Muscle layer of colon (tissue), 2 donors: ENCODE measurements around the gene OR2C1.

Source experiments
- H3K27ac ChIP-seq: one replicate; pipeline ENCODE4 v1.7.0; 2013; ENCODE audit warnings: low read depth, mild to moderate bottlenecking, low read length, moderate library complexity
- H3K27me3 ChIP-seq, 2 donors: one replicate each; pipeline ENCODE4 v1.7.0; 2013; ENCODE audit warnings: low read length in 2 of 2, mild to moderate bottlenecking in 2 of 2; ENCODE audit not compliant: insufficient read depth in 2 of 2, control insufficient read depth in 1 of 2
- H3K36me3 ChIP-seq: one replicate; pipeline ENCODE4 v1.7.0; 2013; ENCODE audit warnings: mild to moderate bottlenecking, low read length; ENCODE audit not compliant: insufficient read depth
- H3K4me1 ChIP-seq: one replicate; pipeline ENCODE4 v1.7.0; 2013; ENCODE audit warnings: mild to moderate bottlenecking, low read length; ENCODE audit not compliant: insufficient read depth
- H3K4me3 ChIP-seq, 2 donors: one replicate each; pipeline ENCODE4 v1.7.0; 2013; ENCODE audit warnings: low read length in 2 of 2, low read depth in 1 of 2, mild to moderate bottlenecking in 1 of 2, moderate library complexity in 1 of 2
- H3K9ac ChIP-seq: one replicate; pipeline ENCODE4 v1.7.0; 2013; ENCODE audit warnings: low read length
- H3K9me3 ChIP-seq: one replicate; pipeline ENCODE4 v1.7.0; 2013; ENCODE audit warnings: mild to moderate bottlenecking, low read length
- donor health status: abdominal sarcoma.
- donor health status: Adenocarcinoma of cecum.

Gene OR2C1

DNA sequence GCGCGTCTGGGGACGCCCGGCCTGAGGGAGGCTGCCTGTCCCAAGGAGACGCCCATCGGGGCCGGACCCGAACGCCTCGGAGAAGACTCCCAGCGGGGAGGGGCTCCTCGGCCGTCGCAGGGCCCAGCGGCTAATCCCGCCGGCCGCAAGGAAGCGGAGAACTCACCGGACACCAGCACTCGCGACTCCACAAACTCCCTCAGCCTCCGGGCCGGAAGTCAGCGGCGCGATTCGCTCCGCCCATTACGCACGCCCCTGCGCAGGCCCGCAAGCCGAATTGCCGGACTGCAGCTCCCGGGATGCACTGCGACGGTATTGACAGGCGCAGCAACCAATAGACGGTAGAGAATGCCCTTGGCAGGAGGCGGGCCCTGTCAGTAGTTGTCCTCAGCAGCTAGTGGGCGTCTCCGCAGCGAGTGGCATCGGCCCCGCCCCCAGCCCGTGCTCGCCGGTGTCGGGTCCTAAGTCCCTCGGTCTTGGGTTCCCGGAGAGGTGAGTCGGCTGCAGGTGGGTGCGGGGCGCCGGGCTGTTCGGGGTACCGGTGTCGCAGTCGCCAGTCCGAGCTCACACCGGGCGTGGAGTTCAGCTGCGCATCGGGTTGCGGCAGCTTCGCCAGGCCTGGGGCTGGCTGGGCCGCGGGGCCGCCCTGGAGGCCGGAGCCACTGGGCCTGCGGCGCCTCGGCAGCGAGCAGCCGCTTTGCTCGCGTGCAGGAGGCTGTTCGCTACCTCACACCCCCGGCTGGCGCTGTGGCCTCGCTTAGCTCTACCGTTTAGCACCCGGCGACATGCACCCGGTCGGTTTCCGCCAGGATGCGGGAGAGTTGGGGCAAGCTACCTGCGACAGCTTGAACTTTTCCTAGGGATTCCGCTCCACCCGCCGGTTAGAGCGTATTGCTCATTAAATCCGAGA, 45.3 kb downstream of the OR2C1 start, which contains the start of the genes ZNF174 and ZSCAN32:
TSS of gene ZNF174 (plus strand) at position 437 of the 910 bp plus-strand sequence. CDS start 790 bp downstream, outside the sequence.
TSS of gene ZSCAN32 (minus strand) at position 226 of the 910 bp plus-strand sequence. CDS start 3,447 bp downstream, outside the sequence.
- Histone ChIP-seq H3K36me3 (peaks cover 39% of the 10 kb centered on the region), H3K9me3 (peaks cover 28% of the 10 kb centered on the region), H3K9ac (peak within 1 kb of the TSS; percentile 76), H3K27me3 (no peaks in the 10 kb centered on the region), H3K4me3 (peak within 1 kb of the TSS; percentile 87 to 94), H3K4me1 (peaks cover 18% of the 10 kb centered on the region), H3K27ac (peak within 1 kb of the TSS; percentile 92)

DNA sequence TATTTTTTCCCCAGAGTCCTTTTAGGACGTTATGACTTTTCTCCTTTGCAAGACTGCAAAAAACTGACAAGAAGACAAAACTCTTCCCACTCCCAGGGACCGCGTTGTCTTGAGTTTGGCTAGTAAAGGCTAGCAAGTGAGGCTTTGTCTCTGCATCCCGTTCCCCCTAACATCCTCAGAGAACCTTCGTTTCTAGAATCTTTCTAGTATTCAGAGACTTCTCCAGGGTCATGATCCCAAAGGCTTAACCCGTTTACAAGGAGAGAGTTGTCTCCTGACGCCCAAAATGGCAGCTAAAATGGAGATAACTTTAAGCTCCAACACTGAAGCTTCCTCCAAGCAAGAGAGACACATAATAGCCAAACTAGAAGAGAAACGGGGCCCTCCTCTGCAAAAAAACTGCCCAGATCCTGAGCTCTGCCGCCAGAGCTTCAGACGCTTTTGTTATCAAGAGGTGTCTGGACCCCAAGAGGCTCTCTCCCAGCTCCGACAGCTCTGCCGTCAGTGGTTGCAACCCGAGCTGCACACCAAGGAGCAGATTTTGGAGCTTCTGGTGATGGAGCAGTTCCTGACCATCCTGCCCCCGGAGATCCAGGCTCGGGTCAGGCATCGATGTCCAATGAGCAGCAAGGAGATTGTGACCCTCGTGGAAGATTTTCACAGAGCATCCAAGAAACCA, 46.2 kb downstream of the OR2C1 start:
- peak overlapping the region; percentile 87 to 94 for H3K4me3 ChIP-seq
- H3K36me3 ChIP-seq = peaks cover 41% of the 10 kb centered on the region
- H3K27ac ChIP-seq = peak overlapping the region; percentile 92
- peak overlapping the region; percentile 35 for H3K9ac ChIP-seq
- H3K27me3 ChIP-seq = no peaks in the 10 kb centered on the region
- H3K4me1 ChIP-seq = peaks cover 18% of the 10 kb centered on the region
- H3K9me3 ChIP-seq = peaks cover 29% of the 10 kb centered on the region
